ENCODE data around the gene PTGER4. TPM values are rescaled to one million over a fixed set of nuclear protein-coding genes. Genes with fewer than 3 reads are reported as not detected.

Gene PTGER4
- total RNA-seq, 3 donors from 2014 or later (not counting 1 experiment from before 2014, with no cell fraction given), result 112 to 126 (median 117) TPM

- Mint-ChIP-seq H3K36me3 (peaks cover 13% of the 10 kb centered on the region), H3K9me3 (no peaks in the 10 kb centered on the region), H3K27me3 (ENCODE audit: low read depth in 2 of 2) (no peaks in the 10 kb centered on the region), H3K4me3 (peak overlapping the region; percentile 99), H3K4me1 (peaks cover 89 to 93% of the 10 kb centered on the region in 2 donors), H3K27ac (peak overlapping the region; percentile 91 to 95)
- Histone ChIP-seq H3K4me3 (ENCODE audit: low read length) (peak overlapping the region; percentile 73), H3K9me3 (ENCODE audit: control insufficient read depth, insufficient read depth, low read length) (no peaks in the 10 kb centered on the region), H3K27ac (ENCODE audit: low read length) (peak overlapping the region; percentile 88), H3K36me3 (ENCODE audit: control insufficient read depth, insufficient read depth, low read length) (peaks cover 10% of the 10 kb centered on the region), H3K4me1 (ENCODE audit: control insufficient read depth, insufficient read depth, low read length) (peaks cover 17% of the 10 kb centered on the region), H3K27me3 (ENCODE audit: control insufficient read depth, insufficient read depth, low read length) (no peaks in the 10 kb centered on the region)
- under 1% methylated on average over 37 of the region's 37 CpGs for WGBS (ENCODE audit: insufficient coverage)
- ATAC-seq (peak; percentile 22 to 24 (median 22)), DNase-seq (peak; percentile 52 to 77)
- TF ChIP-seq CTCF (IDR thresholded peaks at IDR 0.05), result peak; percentile 16
- intact Hi-C loops (cut with micrococcal nuclease), result loop anchor here (1.0 to 10.0 kb wide), 5 partner anchors 7 to 320 kb away; partner anchors contain the start of gene RPL37
Measured at GRCh38 chr5:40680741-40681362, 1.1 kb downstream of the PTGER4 start.

- peaks cover 13% of the 10 kb centered on the region for H3K36me3 Mint-ChIP-seq
- H3K4me3 Mint-ChIP-seq, result peak overlapping the region; percentile 99
- intact Hi-C loops (cut with micrococcal nuclease), result loop anchor here (2.0 to 10.0 kb wide), 4 partner anchors 153 to 321 kb away; partner anchors contain the start of gene RPL37
- under 1% methylated on average over 67 of the region's 67 CpGs for WGBS (ENCODE audit: insufficient coverage)
- H3K4me1 ChIP-seq (ENCODE audit: control insufficient read depth, insufficient read depth, low read length), result peaks cover 13% of the 10 kb centered on the region
- no peak for TF ChIP-seq CTCF (IDR thresholded peaks at IDR 0.05)
- peak overlapping the region; percentile 73 for H3K4me3 ChIP-seq (ENCODE audit: low read length)
- H3K4me1 Mint-ChIP-seq, result peaks cover 89 to 93% of the 10 kb centered on the region in 2 donors
- H3K27ac ChIP-seq (ENCODE audit: low read length), result peak overlapping the region; percentile 88
- no peaks in the 10 kb centered on the region for H3K27me3 Mint-ChIP-seq (ENCODE audit: low read depth in 2 of 2)
- H3K27ac Mint-ChIP-seq, result peak overlapping the region; percentile 91 to 95
- DNase-seq (peak; percentile 37 to 61), ATAC-seq (peak; percentile 2 to 5 (median 3))
- no peaks in the 10 kb centered on the region for H3K27me3 ChIP-seq (ENCODE audit: control insufficient read depth, insufficient read depth, low read length)
- H3K36me3 ChIP-seq (ENCODE audit: control insufficient read depth, insufficient read depth, low read length), result peaks cover 17% of the 10 kb centered on the region
- no peaks in the 10 kb centered on the region for H3K9me3 ChIP-seq (ENCODE audit: control insufficient read depth, insufficient read depth, low read length)
- H3K9me3 Mint-ChIP-seq, result no peaks in the 10 kb centered on the region
Measured at GRCh38 chr5:40681363-40682153, 1.8 kb downstream of the PTGER4 start.

- peaks cover 19% of the 10 kb centered on the region for H3K36me3 ChIP-seq (ENCODE audit: control insufficient read depth, insufficient read depth, low read length)
- Mint-ChIP-seq H3K27ac (peak overlapping the region; percentile 91 to 95), H3K27me3 (ENCODE audit: low read depth in 2 of 2) (no peaks in the 10 kb centered on the region), H3K36me3 (peaks cover 14% of the 10 kb centered on the region), H3K9me3 (no peaks in the 10 kb centered on the region), H3K4me3 (peak overlapping the region; percentile 99), H3K4me1 (peaks cover 86 to 93% of the 10 kb centered on the region in 2 donors)
- peaks cover 16% of the 10 kb centered on the region for H3K4me1 ChIP-seq (ENCODE audit: control insufficient read depth, insufficient read depth, low read length)
- H3K27ac ChIP-seq (ENCODE audit: low read length), result peak overlapping the region; percentile 88
- TF ChIP-seq CTCF (IDR thresholded peaks at IDR 0.05), result no peak
- WGBS (ENCODE audit: insufficient coverage), result 4% methylated on average over 10 of the region's 16 CpGs
- H3K27me3 ChIP-seq (ENCODE audit: control insufficient read depth, insufficient read depth, low read length), result no peaks in the 10 kb centered on the region
- no peaks in the 10 kb centered on the region for H3K9me3 ChIP-seq (ENCODE audit: control insufficient read depth, insufficient read depth, low read length)
- peak in 1 of 3 donors; percentile 2 for ATAC-seq
- peak overlapping the region; percentile 73 for H3K4me3 ChIP-seq (ENCODE audit: low read length)
- intact Hi-C loops (cut with micrococcal nuclease), result loop anchor here (5.0 to 10.0 kb wide), 3 partner anchors 152 to 295 kb away; partner anchors contain the start of gene RPL37
- DNase-seq, result peak in 1 of 2 donors; percentile 36
Measured at GRCh38 chr5:40682154-40683017, 2.7 kb downstream of the PTGER4 start.

Measured in natural killer cell (primary cell).